ENCODE results near the gene KRTAP10-6.

- TF ChIP-seq CTCF (conservative IDR thresholded peaks at IDR 0.05; ENCODE audit: low read depth, low read length) (no peak), EZH2 (IDR thresholded peaks at IDR 0.05; ENCODE audit: low read length, unreplicated experiment) (no peak), EZH2phosphoT487 (IDR thresholded peaks at IDR 0.05; ENCODE audit: borderline replicate concordance, low read length) (no peak)
Measured at GRCh38 chr21:44606495-44606894, 14.2 kb upstream of the KRTAP10-6 start.

All from PC-3 (cell line).